A673 (cell line): Measurements from ENCODE around the gene ABHD16A. TPM values are rescaled to one million over a fixed set of nuclear protein-coding genes. Genes with fewer than 3 reads are reported as not detected.

ENCODE experiments used
- BruUV-seq: library from RNA; stranded (reverse); fragments of 400-500 nt; replicated peaks from 2 replicates; lab custom pipeline; 2021; lab: Mats Ljungman, UMichigan
- CTCF ChIA-PET: fragments of 300-600 bp; sonication (Branson Sonifier 250); formaldehyde crosslinking; loops from one replicate; lab custom pipeline; 2022; ENCODE audit warnings: antibody characterized with exemption; lab: Charles Lee
- POLR2A ChIA-PET: fragments of 300-600 bp; sonication (Branson Sonifier 250); formaldehyde crosslinking; loops from one replicate; lab custom pipeline; 2022; ENCODE audit warnings: antibody characterized with exemption; ENCODE audit not compliant: low non-redundant PET; lab: Charles Lee
- DNase-seq: peaks from one replicate; pipeline ENCODE4 v3.0.0-alpha.2; 2015; ENCODE audit warnings: low spot score
- H3K27ac ChIP-seq: fragments of 200-600 bp; sonication (generic); 2 replicates; pipeline ENCODE4 v1.5.1; 2016; ENCODE audit warnings: mixed run types, low read depth, mild to moderate bottlenecking, mixed read lengths, antibody characterized with exemption, low read length; ENCODE audit not compliant: poor library complexity, severe bottlenecking
- H3K27me3 ChIP-seq: fragments of 200-600 bp; sonication (generic); replicated peaks from 2 replicates; pipeline ENCODE4 v1.6.1; 2017; ENCODE audit warnings: mixed run types, low read depth, mild to moderate bottlenecking, mixed read lengths, antibody characterized with exemption, low read length; ENCODE audit not compliant: insufficient read depth, poor library complexity
- H3K36me3 ChIP-seq: fragments of 200-600 bp; sonication (generic); 2 replicates; pipeline ENCODE4 v1.6.1; 2016; ENCODE audit warnings: mixed run types, mild to moderate bottlenecking, mixed read lengths, antibody characterized with exemption, low read length; ENCODE audit not compliant: insufficient read depth, poor library complexity, severe bottlenecking
- H3K4me1 ChIP-seq: fragments of 200-600 bp; sonication (generic); 2 replicates; pipeline ENCODE4 v1.6.1; 2017; ENCODE audit warnings: mixed run types, mild to moderate bottlenecking, mixed read lengths, antibody characterized with exemption, low read length; ENCODE audit not compliant: insufficient read depth, poor library complexity, severe bottlenecking
- H3K4me3 ChIP-seq: fragments of 200-600 bp; sonication (generic); 2 replicates; pipeline ENCODE4 v1.5.1; 2016; ENCODE audit warnings: low read depth, mixed run types, mild to moderate bottlenecking, mixed read lengths, low read length; ENCODE audit not compliant: poor library complexity, severe bottlenecking
- H3K9me3 ChIP-seq: fragments of 200-600 bp; sonication (generic); 2 replicates; pipeline ENCODE4 v1.6.1; 2016; ENCODE audit warnings: mixed run types, low read depth, mild to moderate bottlenecking, mixed read lengths, antibody characterized with exemption, low read length; ENCODE audit not compliant: poor library complexity, severe bottlenecking
- EZH2 ChIP-seq: fragments of 200-600 bp; sonication (generic); IDR thresholded peaks from 2 replicates; pipeline ENCODE4 v1.6.1; 2017; ENCODE audit warnings: borderline replicate concordance, low read depth, mild to moderate bottlenecking, mixed read lengths, antibody characterized with exemption, low read length; ENCODE audit not compliant: poor library complexity, severe bottlenecking
- intact Hi-C: fragments of 100-400 bp; cut with micrococcal nuclease; formaldehyde crosslinking; loops from one replicate; pipeline ENCODE4 v1.10.0; 2022; ENCODE audit not compliant: unreplicated experiment
- total RNA-seq: library from RNA; stranded (reverse); gene quantifications from 2 replicates; pipeline ENCODE4 v1.2.3, GENCODE V29; 2021
- TF ChIP-seq, protein P1 (sequence below): fragments of 300-800, 200-600 bp; sonication (generic); conservative IDR thresholded peaks from 2 replicates; pipeline ENCODE4 v1.5.1; 2017; ENCODE audit warnings: low read depth, mild to moderate bottlenecking, antibody characterized with exemption, low read length, moderate library complexity, mixed read lengths

Gene ABHD16A
- total RNA-seq, 1 experiment from 2014 or later = 45.6 TPM

DNA sequence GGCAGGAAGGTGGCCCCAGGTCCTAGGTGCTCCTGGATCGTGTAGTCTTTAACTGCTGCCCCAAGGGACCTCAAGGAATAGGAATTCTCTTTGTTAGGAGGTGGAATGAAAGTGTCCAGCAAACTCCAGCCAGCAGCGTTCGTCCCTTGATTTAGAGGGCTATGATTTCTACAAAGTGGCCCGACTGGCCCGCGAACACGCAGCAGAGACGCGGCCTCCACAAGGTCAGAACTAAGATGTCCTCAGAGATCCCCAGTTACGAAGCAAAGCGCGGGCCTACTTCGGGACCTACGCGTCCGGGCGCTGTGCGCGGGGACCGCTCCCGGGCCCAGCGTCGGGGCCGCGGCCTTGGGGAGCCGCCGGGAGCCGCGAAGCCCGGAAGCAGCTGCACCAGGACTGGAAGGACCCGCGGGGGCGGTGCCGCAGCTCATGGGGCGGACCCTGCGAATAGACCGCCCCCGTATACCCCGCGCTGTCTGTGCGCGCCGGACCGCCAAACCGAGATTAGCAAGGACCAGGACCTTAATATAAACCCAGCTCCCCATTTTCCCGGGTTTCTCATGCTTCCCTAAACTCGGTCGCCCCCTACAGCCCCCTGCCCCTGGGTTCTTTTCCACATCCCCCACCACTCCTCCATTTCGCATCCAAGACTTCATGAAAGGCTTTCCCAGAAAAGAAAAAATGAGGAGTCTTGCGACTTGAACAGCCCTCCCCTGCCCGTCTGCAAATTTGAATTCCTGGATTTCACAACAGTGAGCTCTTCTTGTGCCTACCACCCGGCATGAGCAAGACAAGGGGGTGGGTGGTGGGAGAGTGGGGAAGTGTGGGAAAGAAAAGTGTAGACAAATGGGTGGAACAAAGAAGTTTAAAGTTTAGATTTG lies 42.5 kb downstream of the ABHD16A start, which contains the start of gene C6orf47:
TSS of gene C6orf47 (minus strand) at position 398 of the 881 bp plus-strand sequence. CDS start 831 bp downstream, outside the sequence.
- peaks cover 39% of the 10 kb centered on the region for H3K4me1 ChIP-seq
- peak within 1 kb of the TSS; percentile 88 for H3K27ac ChIP-seq
- peak within 1 kb of the TSS; percentile 83 for H3K4me3 ChIP-seq
- intact Hi-C loops = loop anchor here (5.0 kb wide), 1 partner anchor 38 kb away; the partner anchor contains the start of gene PRRC2A
- no TSS peak for BruUV-seq
- H3K27me3 ChIP-seq = no peaks in the 10 kb centered on the region
- peak; percentile 92 for DNase-seq
- CTCF ChIA-PET = interaction anchor here (0.6 to 1.0 kb wide), 4 partner anchors 8 to 178 kb away, joined by 4 to 6 read pairs (median 4); partner anchors contain the start of gene BAG6
- TF ChIP-seq, protein P1, sequence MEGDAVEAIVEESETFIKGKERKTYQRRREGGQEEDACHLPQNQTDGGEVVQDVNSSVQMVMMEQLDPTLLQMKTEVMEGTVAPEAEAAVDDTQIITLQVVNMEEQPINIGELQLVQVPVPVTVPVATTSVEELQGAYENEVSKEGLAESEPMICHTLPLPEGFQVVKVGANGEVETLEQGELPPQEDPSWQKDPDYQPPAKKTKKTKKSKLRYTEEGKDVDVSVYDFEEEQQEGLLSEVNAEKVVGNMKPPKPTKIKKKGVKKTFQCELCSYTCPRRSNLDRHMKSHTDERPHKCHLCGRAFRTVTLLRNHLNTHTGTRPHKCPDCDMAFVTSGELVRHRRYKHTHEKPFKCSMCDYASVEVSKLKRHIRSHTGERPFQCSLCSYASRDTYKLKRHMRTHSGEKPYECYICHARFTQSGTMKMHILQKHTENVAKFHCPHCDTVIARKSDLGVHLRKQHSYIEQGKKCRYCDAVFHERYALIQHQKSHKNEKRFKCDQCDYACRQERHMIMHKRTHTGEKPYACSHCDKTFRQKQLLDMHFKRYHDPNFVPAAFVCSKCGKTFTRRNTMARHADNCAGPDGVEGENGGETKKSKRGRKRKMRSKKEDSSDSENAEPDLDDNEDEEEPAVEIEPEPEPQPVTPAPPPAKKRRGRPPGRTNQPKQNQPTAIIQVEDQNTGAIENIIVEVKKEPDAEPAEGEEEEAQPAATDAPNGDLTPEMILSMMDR = no peak
- TF ChIP-seq EZH2 = no peak
- H3K9me3 ChIP-seq = no peaks in the 10 kb centered on the region
- H3K36me3 ChIP-seq = peaks cover 19% of the 10 kb centered on the region
- POLR2A ChIA-PET = interaction anchor here (0.5 kb wide), 1 partner anchor 24 kb away, joined by 4 read pairs; no protein-coding TSS in a partner anchor

DNA sequence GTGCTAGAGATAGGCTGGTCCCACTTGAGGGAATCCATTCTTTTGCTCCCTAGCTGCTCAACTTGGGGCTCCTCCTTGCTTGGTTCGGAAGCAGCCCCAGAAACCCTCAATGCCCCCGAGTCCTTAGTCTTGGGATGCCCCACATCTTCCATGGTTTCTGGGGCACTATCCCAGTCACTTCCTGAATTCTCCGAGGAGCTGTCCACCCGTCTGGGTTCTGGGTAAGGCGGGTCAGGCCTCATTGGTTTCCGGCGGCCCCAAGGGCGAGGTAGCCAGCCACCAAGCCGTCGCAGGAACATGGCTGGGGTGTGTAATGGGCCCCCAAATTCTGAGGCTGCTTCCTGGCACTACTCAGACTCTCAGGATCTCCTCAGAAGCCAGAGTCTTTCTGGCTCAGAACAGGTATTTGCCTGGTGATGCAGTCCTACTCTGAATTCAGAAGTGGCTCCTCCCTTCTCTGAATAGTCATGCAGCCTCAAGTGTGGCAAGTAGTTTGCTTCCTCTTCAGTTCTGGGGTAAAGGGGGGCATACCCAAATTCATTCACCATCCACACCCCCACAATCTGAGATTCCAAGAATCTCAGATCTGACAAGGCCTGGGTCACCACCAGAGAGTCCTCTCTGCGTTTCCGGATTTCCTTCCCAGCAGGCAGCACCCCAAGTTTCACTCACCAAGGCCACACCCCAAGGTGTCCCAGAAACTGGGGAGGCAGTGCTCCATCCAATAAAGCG lies 43.3 kb downstream of the ABHD16A start:
- H3K4me3 ChIP-seq = peak overlapping the region; percentile 83
- H3K9me3 ChIP-seq = no peaks in the 10 kb centered on the region
- ChIA-PET CTCF (interaction anchor here (1.0 kb wide), 1 partner anchor 63 kb away, joined by 4 read pairs; no protein-coding TSS in a partner anchor), POLR2A (interaction anchor here (0.5 kb wide), 1 partner anchor 24 kb away, joined by 4 read pairs; no protein-coding TSS in a partner anchor)
- intact Hi-C loops = loop anchor here (5.0 to 10.0 kb wide), 2 partner anchors 38 to 115 kb away; partner anchors contain the start of genes ATP6V1G2, DDX39B, NFKBIL1 and PRRC2A
- peaks cover 39% of the 10 kb centered on the region for H3K4me1 ChIP-seq
- DNase-seq = no peak
- peaks cover 19% of the 10 kb centered on the region for H3K36me3 ChIP-seq
- TF ChIP-seq EZH2 = no peak
- TF ChIP-seq, protein P1 = no peak
- H3K27me3 ChIP-seq = no peaks in the 10 kb centered on the region
- no TSS peak for BruUV-seq
- peak overlapping the region; percentile 88 for H3K27ac ChIP-seq
